A673 (cell line): Measurements from ENCODE around the gene CTNNA2.

ENCODE experiments used
- EZH2 ChIP-seq: fragments of 200-600 bp; sonication (generic); IDR thresholded peaks from 2 replicates; pipeline ENCODE4 v1.6.1; 2017; ENCODE audit warnings: borderline replicate concordance, low read depth, mild to moderate bottlenecking, mixed read lengths, antibody characterized with exemption, low read length; ENCODE audit not compliant: poor library complexity, severe bottlenecking
- TF ChIP-seq, protein P1 (sequence below): fragments of 300-800, 200-600 bp; sonication (generic); conservative IDR thresholded peaks from 2 replicates; pipeline ENCODE4 v1.5.1; 2017; ENCODE audit warnings: low read depth, mild to moderate bottlenecking, antibody characterized with exemption, low read length, moderate library complexity, mixed read lengths

DNA sequence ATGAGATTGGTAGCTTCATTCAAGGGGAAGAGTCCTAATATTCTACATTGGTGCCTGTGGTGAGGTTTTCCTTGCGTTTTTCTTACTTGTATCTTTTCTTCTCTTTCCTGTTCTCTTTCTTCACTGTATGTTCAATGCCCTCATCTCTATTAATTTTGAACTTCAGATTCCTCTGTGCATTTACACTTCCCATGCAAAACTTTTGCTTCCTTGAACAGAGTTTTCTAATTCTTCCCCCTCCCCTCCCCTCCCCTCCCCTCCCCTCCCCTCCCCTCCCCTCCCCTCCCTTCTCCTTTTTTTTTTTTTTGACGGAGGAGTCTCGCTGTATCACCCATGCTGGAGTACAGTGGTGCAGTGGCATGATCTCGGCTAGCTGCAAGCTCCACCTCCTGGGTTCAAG is 403.4 kb downstream of the CTNNA2 start:
- TF ChIP-seq, protein P1, sequence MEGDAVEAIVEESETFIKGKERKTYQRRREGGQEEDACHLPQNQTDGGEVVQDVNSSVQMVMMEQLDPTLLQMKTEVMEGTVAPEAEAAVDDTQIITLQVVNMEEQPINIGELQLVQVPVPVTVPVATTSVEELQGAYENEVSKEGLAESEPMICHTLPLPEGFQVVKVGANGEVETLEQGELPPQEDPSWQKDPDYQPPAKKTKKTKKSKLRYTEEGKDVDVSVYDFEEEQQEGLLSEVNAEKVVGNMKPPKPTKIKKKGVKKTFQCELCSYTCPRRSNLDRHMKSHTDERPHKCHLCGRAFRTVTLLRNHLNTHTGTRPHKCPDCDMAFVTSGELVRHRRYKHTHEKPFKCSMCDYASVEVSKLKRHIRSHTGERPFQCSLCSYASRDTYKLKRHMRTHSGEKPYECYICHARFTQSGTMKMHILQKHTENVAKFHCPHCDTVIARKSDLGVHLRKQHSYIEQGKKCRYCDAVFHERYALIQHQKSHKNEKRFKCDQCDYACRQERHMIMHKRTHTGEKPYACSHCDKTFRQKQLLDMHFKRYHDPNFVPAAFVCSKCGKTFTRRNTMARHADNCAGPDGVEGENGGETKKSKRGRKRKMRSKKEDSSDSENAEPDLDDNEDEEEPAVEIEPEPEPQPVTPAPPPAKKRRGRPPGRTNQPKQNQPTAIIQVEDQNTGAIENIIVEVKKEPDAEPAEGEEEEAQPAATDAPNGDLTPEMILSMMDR: no peak
- no peak for TF ChIP-seq EZH2
